Tibial nerve (tissue), 4 donors: ENCODE measurements around the gene COL25A1. TPM values are rescaled to one million over a fixed set of nuclear protein-coding genes. Genes with fewer than 3 reads are reported as not detected.
"Not testable (repeated sequence)": the region's sequence is repeated elsewhere in the genome, so short reads cannot be mapped to it uniquely, and the experiment has no call there.

Source experiments
- DNase-seq, 2 donors: peaks; one replicate each; pipeline ENCODE4 v3.0.0-alpha.2; 2019; ENCODE audit warnings: low spot score in 2 of 2
- H3K27ac ChIP-seq, 4 donors: fragments of 200-600 bp; sonication (generic) in 3 of 4; one replicate each; pipeline ENCODE4 v1.5.1; 2017 to 2019; ENCODE audit warnings: mild to moderate bottlenecking in 1 of 4
- H3K27me3 ChIP-seq, 2 donors: fragments of 200-600 bp; sonication (generic) in 1 of 2; one replicate each; pipeline versions ENCODE4 v1.5.1 to v1.6.0; 2017 to 2019
- H3K36me3 ChIP-seq, 3 donors: fragments of 200-600 bp; sonication (generic); one replicate each; pipeline ENCODE4 v1.5.1; 2018 to 2019
- H3K4me1 ChIP-seq, 4 donors: fragments of 200-600 bp; sonication (generic) in 3 of 4; one replicate each; pipeline ENCODE4 v1.5.1; 2017 to 2019
- H3K4me3 ChIP-seq, 4 donors: fragments of 200-600 bp; sonication (generic) in 3 of 4; one replicate each; pipeline ENCODE4 v1.5.1; 2017 to 2019; ENCODE audit warnings: mild to moderate bottlenecking in 1 of 4, moderate library complexity in 1 of 4
- H3K9me3 ChIP-seq, 4 donors: fragments of 200-600 bp; sonication (generic) in 3 of 4; one replicate each; pipeline ENCODE4 v1.5.1; 2017 to 2019
- CTCF ChIP-seq, 5 experiments: fragments of 200-600 bp in 3 of 5; fragments of 450-650 bp in 2 of 5; sonication (generic) in 3 of 5; IDR thresholded peaks; one replicate each; pipeline ENCODE4 v1.5.1; 2016 to 2019; ENCODE audit warnings: antibody characterized with exemption in 5 of 5, mild to moderate bottlenecking in 3 of 5, moderate library complexity in 2 of 5
- EP300 ChIP-seq, 2 donors: sonication (generic); formaldehyde crosslinking; IDR thresholded peaks; one replicate each; pipeline ENCODE4 v1.6.1; 2017; ENCODE audit warnings: antibody characterized with exemption in 2 of 2, mild to moderate bottlenecking in 1 of 2
- POLR2A ChIP-seq, 2 donors: fragments of 450-650 bp; IDR thresholded peaks; one replicate each; pipeline ENCODE4 v1.6.1; 2017; ENCODE audit warnings: antibody characterized with exemption in 2 of 2, mild to moderate bottlenecking in 2 of 2, moderate library complexity in 2 of 2
- WGBS, 2 donors: methylation state at CpG; one replicate each; pipeline ENCODE4 v1.1.5; 2018; 5-methylcytosine and 5-hydroxymethylcytosine counted together
- total RNA-seq, 4 donors: library from RNA; depleted of rRNA; stranded (reverse); fragments of >200 nt; gene quantifications; one replicate each; pipeline ENCODE4 v1.1.0, GENCODE V29; 2016

Gene COL25A1
- total RNA-seq, 4 donors from 2014 or later, result 1.5 to 4.1 (median 2.3) TPM

GRCh38 chr4:109111031-109111430 is 191.4 kb downstream of the COL25A1 start:
- no peaks in the 10 kb centered on the region for H3K27me3 ChIP-seq
- TF ChIP-seq CTCF (IDR thresholded peaks at IDR 0.05) (no peak), POLR2A (IDR thresholded peaks at IDR 0.05) (no peak), EP300 (IDR thresholded peaks at IDR 0.05) (no peak)
- 92 to 94% methylated on average over 3 of the region's 3 CpGs for WGBS, 2 donors
- no peak overlapping the region for H3K4me3 ChIP-seq
- H3K27ac ChIP-seq, result no peak overlapping the region
- no peak for DNase-seq
- H3K4me1 ChIP-seq, result no peaks in the 10 kb centered on the region
- no peaks in the 10 kb centered on the region for H3K9me3 ChIP-seq
- no peaks in the 10 kb centered on the region for H3K36me3 ChIP-seq

GRCh38 chr4:109108215-109108614 is 194.2 kb downstream of the COL25A1 start:
- not testable (repeated sequence) for H3K27ac ChIP-seq, H3K27me3 ChIP-seq, H3K36me3 ChIP-seq, DNase-seq, H3K4me3 ChIP-seq, H3K4me1 ChIP-seq, H3K9me3 ChIP-seq
- 81 to 86% methylated on average over 2 of the region's 2 CpGs for WGBS, 2 donors

GRCh38 chr4:109094056-109094455 is 208.4 kb downstream of the COL25A1 start:
- no peaks in the 10 kb centered on the region for H3K27me3 ChIP-seq
- no peaks in the 10 kb centered on the region for H3K4me1 ChIP-seq
- no peak overlapping the region for H3K4me3 ChIP-seq
- TF ChIP-seq POLR2A (IDR thresholded peaks at IDR 0.05), result no peak
- TF ChIP-seq EP300 (IDR thresholded peaks at IDR 0.05), result peak in 1 of 2 donors; percentile 21
- no peaks in the 10 kb centered on the region for H3K9me3 ChIP-seq
- H3K36me3 ChIP-seq, result no peaks in the 10 kb centered on the region
- H3K27ac ChIP-seq, result no peak overlapping the region
- 60 to 76% methylated on average over 1 of the region's 1 CpG for WGBS, 2 donors
- DNase-seq, result no peak

GRCh38 chr4:109091727-109092409 is 210.6 kb downstream of the COL25A1 start:
- no peaks in the 10 kb centered on the region for H3K36me3 ChIP-seq
- no peaks in the 10 kb centered on the region for H3K4me1 ChIP-seq
- no peak overlapping the region for H3K27ac ChIP-seq
- WGBS, 2 donors, result 72 to 80% methylated on average over 9 of the region's 9 CpGs
- H3K9me3 ChIP-seq, result no peaks in the 10 kb centered on the region
- no peak for TF ChIP-seq EP300 (IDR thresholded peaks at IDR 0.05)
- TF ChIP-seq CTCF (IDR thresholded peaks at IDR 0.05), result no peak
- TF ChIP-seq POLR2A (IDR thresholded peaks at IDR 0.05), result no peak
- no peak overlapping the region for H3K4me3 ChIP-seq
- H3K27me3 ChIP-seq, result no peaks in the 10 kb centered on the region
- no peak for DNase-seq

GRCh38 chr4:109083911-109084310 is 218.5 kb downstream of the COL25A1 start:
- Histone ChIP-seq H3K27ac (no peak overlapping the region), H3K4me3 (no peak overlapping the region), H3K27me3 (no peaks in the 10 kb centered on the region), H3K36me3 (no peaks in the 10 kb centered on the region), H3K9me3 (no peaks in the 10 kb centered on the region), H3K4me1 (peaks cover 0 to 9% (median 1%) of the 10 kb centered on the region in 4 donors)
- no peak for DNase-seq
- WGBS, 2 donors, result 80 to 90% methylated on average over 3 of the region's 3 CpGs
- TF ChIP-seq CTCF (IDR thresholded peaks at IDR 0.05) (no peak), EP300 (IDR thresholded peaks at IDR 0.05) (no peak)

GRCh38 chr4:109079731-109080130 is 222.7 kb downstream of the COL25A1 start:
- no peaks in the 10 kb centered on the region for H3K36me3 ChIP-seq
- H3K4me1 ChIP-seq, result peaks cover 0 to 21% (median 2%) of the 10 kb centered on the region in 4 donors
- no peaks in the 10 kb centered on the region for H3K27me3 ChIP-seq
- no peaks in the 10 kb centered on the region for H3K9me3 ChIP-seq
- DNase-seq, result no peak
- WGBS, 2 donors, result 54 to 88% methylated on average over 4 of the region's 4 CpGs
- no peak overlapping the region for H3K27ac ChIP-seq
- H3K4me3 ChIP-seq, result no peak overlapping the region
- no peak for TF ChIP-seq CTCF (IDR thresholded peaks at IDR 0.05)
- TF ChIP-seq POLR2A (IDR thresholded peaks at IDR 0.05), result no peak
- TF ChIP-seq EP300 (IDR thresholded peaks at IDR 0.05), result no peak
